Urinary bladder (tissue), 4 donors: ENCODE results near the gene CEACAM21. TPM values are rescaled to one million over a fixed set of nuclear protein-coding genes. Genes with fewer than 3 reads are reported as not detected.

Experiments used
- DNase-seq: peaks from one replicate; pipeline ENCODE4 v3.0.0-alpha.2; 2015; ENCODE audit errors: extremely low spot score
- H3K27ac ChIP-seq: one replicate; pipeline ENCODE4 v1.5.1; 2013; ENCODE audit warnings: low read depth, mild to moderate bottlenecking, moderate library complexity
- H3K36me3 ChIP-seq: one replicate; pipeline ENCODE4 v1.6.1; 2013; ENCODE audit warnings: mild to moderate bottlenecking, moderate library complexity; ENCODE audit not compliant: insufficient read depth
- H3K4me1 ChIP-seq: one replicate; pipeline ENCODE4 v1.6.1; 2013; ENCODE audit warnings: mild to moderate bottlenecking, moderate library complexity; ENCODE audit not compliant: insufficient read depth
- H3K4me3 ChIP-seq: one replicate; pipeline ENCODE4 v1.5.1; 2013; ENCODE audit warnings: low read depth, low read length
- WGBS: extraction: QIAGEN DNeasy Blood & Tissue Kit; methylation state at CpG from one replicate; pipeline ENCODE4 v1.1.7; 2013; 5-methylcytosine and 5-hydroxymethylcytosine counted together
- polyA plus RNA-seq: library from polyadenylated mRNA; stranded (reverse); fragments of 200-250 nt; gene quantifications from one replicate; pipeline ENCODE4 v1.2.3, GENCODE V29; 2013
- total RNA-seq: library from RNA; depleted of rRNA; stranded (reverse); fragments of >200 nt; gene quantifications from one replicate; pipeline ENCODE4 v1.2.3, GENCODE V29; 2014
- donor health status: healthy with polysubstance abuse.
- donor health status: healthy.

Gene CEACAM21
- total and polyA plus RNA-seq, 2 donors = 0.90 to 2.1 TPM

DNA sequence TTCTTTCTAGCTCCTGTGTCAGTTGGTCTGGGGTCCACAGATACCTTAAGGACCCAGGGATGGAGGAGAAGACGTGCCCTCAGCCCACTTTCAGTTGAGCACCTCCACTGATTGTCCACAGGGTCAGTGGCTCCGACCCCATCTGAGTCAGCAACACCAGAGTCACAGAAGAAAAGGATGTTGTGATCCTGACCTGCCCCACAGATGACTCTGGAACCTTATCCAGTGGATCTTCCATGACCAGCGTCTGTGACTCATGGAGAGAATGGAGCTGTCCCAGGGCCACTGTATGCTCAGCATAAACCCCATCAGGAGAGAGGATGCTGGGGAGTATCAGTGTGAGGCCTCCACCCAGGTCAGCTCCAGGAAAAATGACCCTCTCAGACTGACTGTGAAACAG, 28.9 kb downstream of the CEACAM21 start:
- Histone ChIP-seq H3K27ac (no peak overlapping the region), H3K36me3 (no peaks in the 10 kb centered on the region), H3K4me3 (no peak overlapping the region), H3K4me1 (no peaks in the 10 kb centered on the region)
- 42% methylated on average over 3 of the region's 3 CpGs for WGBS
- no peak for DNase-seq

DNA sequence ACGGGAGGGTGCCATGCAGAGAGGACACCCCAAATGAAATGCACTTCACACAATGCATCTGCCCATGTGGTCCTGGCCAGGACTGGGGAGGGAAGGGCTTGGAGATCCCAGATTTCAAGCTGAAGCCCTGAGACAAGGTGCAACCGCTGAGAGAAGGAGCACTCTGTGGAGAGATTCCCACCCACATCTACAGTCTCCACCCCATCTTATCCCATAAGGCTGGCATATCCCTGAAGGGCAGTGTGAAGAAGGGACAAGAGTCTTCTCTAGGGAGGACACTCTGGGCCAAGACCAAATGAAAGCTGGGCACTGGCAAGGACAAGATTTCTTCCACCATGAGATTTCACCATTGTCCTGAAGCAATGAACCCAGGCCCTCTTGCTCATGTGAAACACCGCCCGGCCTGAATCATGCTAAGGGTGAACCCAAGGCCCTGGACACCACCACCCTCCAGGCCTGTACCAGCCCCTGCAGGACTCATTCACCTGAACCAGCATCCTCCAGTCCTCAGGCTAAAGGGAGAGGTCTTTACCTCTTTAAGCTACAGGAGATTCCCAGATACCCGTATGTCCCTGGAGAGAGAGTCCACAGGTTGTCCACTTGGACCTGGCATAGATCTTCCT, 30.4 kb downstream of the CEACAM21 start:
- Histone ChIP-seq H3K36me3 (no peaks in the 10 kb centered on the region), H3K4me3 (no peak overlapping the region), H3K27ac (no peak overlapping the region), H3K4me1 (no peaks in the 10 kb centered on the region)
- no peak for DNase-seq
- WGBS = 81% methylated on average over 5 of the region's 5 CpGs

DNA sequence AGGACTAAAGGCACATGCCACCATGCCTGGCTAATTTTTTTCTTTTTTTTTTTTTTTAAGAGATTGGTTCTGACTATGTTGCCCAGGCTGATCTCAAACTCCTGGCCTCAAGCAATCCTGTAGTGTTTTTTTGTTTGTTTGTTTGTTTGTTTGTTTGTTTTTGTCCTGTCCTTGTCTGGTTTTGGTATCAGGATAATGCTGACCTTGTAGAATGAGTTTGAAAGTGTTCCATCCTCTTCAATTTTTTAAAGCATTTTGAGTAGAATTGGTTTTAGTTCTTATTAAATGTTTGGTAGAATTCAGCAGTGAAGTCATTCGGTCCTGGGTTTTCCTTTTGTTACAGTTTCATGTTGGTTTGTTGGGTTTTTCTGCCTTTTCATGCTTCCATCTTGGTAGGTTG, 31.7 kb downstream of the CEACAM21 start:
- H3K4me1 ChIP-seq = no peaks in the 10 kb centered on the region
- H3K36me3 ChIP-seq = no peaks in the 10 kb centered on the region
- 69% methylated on average over 1 of the region's 1 CpG for WGBS
- H3K4me3 ChIP-seq = no peak overlapping the region
- no peak for DNase-seq
- H3K27ac ChIP-seq = no peak overlapping the region

DNA sequence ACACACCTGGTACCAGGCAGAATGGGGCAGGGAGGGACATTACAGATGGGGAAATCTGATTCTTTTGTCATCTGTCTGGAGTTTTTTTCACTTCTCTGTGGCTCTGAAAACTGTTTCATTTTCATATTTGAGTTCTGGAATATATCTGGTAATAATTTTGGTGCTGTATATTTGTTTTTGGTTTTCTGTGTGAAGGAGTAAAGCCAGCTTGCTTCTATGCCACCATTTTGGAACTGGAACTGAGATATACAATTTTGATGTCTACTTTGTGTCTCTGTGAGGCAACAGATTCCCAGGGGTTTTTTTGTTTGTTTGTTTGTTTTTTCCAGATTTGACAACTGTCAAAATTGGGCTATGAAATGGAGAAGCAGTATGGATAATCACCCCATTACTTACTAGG, 34.8 kb downstream of the CEACAM21 start:
- no peak for DNase-seq
- H3K27ac ChIP-seq = no peak overlapping the region
- no peaks in the 10 kb centered on the region for H3K4me1 ChIP-seq
- H3K4me3 ChIP-seq = no peak overlapping the region
- H3K36me3 ChIP-seq = no peaks in the 10 kb centered on the region

DNA sequence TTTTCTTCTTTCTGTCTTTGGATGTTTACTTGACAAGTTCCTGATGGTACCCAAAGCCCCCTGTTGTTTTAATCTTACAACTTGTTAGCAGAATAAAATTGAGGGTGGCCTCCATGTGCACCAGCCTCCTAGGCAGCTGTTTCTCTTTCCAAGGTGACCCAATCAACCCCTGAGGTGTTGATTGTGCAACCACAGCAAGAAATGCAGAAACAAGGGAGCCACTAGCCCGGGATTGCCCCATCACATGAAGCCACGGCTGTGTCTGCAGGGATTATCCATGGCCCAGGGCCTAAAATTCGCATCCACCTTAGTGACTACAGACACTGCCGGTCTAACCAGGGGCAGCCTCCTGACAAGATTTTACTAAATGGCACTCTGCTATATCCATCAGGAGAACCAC, 36.5 kb downstream of the CEACAM21 start:
- DNase-seq = no peak

DNA sequence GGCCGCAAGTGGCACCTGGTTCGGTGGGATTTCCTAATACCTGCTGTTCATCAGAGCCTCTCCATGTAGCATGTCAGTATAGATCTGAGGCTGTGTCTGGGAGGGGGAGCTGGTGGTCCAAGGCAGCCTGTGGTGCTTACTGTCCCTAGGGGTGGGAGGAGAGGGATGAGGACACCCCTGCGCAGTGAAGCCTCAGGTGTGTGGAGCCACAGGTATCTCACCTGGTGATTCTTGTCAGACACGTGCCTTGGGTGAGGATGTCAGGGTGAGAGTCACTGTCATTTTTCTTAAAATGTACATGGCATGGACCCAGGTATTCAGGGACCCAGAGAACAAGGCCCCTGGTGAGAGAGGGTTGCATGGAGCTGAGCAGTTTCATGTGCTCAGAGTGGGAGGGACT, 39.2 kb downstream of the CEACAM21 start:
- H3K27ac ChIP-seq = no peak overlapping the region
- no peaks in the 10 kb centered on the region for H3K36me3 ChIP-seq
- H3K4me1 ChIP-seq = no peaks in the 10 kb centered on the region
- DNase-seq = no peak
- WGBS = 79% methylated on average over 4 of the region's 4 CpGs
- no peak overlapping the region for H3K4me3 ChIP-seq

More for the DNA sequence above, 36.5 kb downstream of the CEACAM21 start:
- no peak overlapping the region for H3K27ac ChIP-seq
- no peak overlapping the region for H3K4me3 ChIP-seq
- no peaks in the 10 kb centered on the region for H3K4me1 ChIP-seq
- H3K36me3 ChIP-seq = no peaks in the 10 kb centered on the region
- WGBS = 70% methylated on average over 4 of the region's 4 CpGs

DNA sequence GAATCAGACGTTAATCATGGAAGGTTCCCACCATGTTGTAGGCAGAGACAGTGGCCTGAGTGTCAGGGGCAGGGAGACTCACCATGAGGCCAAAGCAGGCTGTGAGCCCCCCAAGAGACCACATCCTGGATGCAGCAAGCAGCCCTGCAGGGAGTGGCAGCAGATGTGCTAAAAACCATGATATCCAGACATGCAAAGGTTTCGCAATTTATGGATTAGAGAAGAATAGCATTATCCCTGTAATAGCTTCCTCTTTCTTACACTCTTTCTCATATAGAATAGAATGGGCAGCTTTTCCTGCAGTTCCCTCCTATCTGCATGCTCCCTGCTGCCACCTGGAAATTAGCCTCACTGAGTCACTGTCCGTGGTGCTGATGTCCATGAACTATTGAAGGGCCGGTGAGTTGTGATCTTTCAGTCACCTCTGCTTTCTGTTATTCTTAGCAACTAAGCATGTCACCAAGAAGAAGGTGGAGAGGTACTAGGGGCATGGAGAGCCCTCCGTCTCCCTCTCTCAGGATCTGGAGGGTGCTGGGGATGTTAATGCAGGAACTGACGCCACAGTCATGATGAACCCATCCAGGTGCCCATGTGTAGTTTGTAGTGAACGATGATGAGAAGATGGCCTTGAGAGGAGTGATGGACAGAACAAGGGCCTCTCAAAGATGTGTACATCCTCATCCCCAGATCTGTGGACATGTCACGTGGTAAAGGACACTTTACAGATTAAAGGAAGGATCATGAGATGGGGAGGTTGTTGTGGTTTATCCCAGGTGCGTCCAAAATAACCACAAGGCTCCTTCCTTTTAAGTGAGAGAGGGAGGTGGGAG, 41.0 kb downstream of the CEACAM21 start:
- no peaks in the 10 kb centered on the region for H3K4me1 ChIP-seq
- WGBS = 42% methylated on average over 9 of the region's 9 CpGs
- no peak overlapping the region for H3K4me3 ChIP-seq
- no peak overlapping the region for H3K27ac ChIP-seq
- H3K36me3 ChIP-seq = no peaks in the 10 kb centered on the region
- no peak for DNase-seq

DNA sequence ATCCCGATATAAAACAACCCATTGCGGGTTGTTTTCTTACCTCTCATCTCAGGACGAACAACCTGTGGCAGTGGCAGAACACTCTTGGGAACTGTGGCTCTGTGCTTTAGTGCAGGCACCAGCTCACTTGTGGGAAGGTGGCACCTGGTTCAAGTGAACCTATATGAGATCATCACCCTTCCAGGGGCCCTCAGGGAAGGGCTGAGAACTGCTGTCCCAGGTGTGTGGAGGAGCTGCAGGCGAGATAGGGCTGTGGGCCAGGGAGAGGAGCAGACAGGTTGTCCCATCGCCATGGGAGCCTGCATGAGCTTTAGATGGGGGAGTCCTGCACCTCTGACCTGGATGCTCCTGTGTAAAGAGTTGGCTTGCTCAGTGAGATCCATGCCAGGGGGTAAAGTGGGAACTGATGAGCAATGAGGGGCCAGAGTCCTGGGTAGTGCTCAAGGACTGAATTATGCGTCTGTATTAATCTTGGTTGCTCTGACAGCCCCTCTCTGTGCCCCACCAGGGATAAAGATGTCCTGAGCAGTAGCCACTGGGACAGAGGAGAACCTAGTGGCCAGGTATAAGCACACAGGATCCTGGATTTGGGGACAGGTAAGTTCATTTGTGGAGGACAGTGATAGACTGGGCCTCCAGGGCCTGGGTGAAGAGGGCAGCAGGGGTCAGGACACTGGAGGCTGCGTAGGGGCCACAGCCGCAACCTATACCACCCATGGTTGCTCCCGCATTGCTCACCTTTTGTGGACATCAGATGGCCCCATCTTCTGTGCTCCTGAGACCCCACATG, 42.2 kb downstream of the CEACAM21 start:
- H3K27ac ChIP-seq = no peak overlapping the region
- no peak for DNase-seq
- no peak overlapping the region for H3K4me3 ChIP-seq
- WGBS = 80% methylated on average over 9 of the region's 9 CpGs
- H3K36me3 ChIP-seq = no peaks in the 10 kb centered on the region
- H3K4me1 ChIP-seq = no peaks in the 10 kb centered on the region

DNA sequence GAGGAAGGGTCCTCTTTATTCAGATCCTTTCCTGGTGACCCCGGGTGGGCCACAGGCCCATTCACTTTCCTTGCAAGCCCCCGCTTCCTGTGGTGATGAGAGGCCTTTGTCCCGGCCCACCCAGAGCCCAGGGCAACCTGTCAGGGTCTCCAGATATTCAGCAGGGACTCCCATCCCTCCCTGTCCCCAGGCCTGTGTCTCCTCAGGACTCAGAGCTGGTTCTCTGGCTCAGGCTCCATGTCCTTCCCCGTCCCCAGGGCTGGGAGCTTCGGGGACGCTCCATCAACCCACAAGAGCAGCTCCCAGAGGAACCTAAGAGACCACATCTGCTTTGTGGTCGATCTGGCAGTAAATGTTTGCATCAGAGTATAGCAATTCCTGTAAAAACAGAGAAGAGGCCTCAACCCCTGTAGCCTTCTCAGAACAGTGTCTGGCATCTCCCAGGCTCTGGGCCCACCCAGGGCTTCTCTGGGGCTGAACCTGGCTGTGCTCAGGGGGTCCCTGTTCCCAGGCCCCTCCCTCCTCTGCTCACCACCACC, 43.1 kb downstream of the CEACAM21 start:
- no peak overlapping the region for H3K4me3 ChIP-seq
- no peak overlapping the region for H3K27ac ChIP-seq
- no peaks in the 10 kb centered on the region for H3K36me3 ChIP-seq
- H3K4me1 ChIP-seq = no peaks in the 10 kb centered on the region
- WGBS = 40% methylated on average over 7 of the region's 7 CpGs
- no peak for DNase-seq

DNA sequence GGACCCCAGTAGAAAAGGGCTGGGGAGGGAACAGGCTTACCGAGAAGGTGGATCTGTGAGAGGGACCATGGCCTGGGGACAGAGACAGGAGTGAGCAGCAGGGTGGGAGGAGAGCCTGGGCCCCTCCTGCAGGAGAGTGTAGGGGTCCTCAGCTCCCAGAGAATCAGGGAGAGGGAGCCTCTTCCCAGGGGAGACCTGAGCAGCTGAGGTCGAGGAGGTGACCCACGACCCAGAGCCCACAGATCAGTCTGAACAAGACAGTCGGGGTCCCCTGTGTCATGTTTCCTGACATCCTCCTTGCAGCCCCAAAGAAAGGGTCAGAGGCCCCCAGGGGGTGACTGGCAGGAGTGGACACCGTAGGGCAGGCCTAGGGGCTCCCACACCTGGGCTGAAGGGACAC, 44.2 kb downstream of the CEACAM21 start:
- 67% methylated on average over 5 of the region's 5 CpGs for WGBS
- Histone ChIP-seq H3K36me3 (no peaks in the 10 kb centered on the region), H3K27ac (no peak overlapping the region), H3K4me1 (no peaks in the 10 kb centered on the region), H3K4me3 (no peak overlapping the region)
- no peak for DNase-seq

DNA sequence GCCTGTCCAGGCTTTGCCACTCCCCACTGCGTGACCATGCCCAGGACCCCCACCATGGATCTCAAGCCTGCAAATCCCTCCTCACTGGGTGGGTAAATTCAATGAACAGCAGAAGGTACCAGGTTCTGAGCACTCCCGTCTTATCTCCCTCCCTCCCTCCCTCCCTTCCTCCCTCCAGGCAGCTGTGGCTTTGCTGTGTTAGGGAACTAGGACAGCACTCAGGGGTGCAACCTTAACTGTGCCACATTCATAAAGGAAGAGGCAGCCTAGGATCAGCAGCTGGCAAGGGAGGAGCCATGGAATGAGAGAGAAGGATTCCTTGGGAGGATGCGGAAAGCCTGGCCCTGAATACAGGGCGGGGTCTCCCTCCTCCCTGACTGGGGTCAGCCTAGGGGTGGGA, 45.3 kb downstream of the CEACAM21 start:
- H3K27ac ChIP-seq = no peak overlapping the region
- WGBS = 53% methylated on average over 4 of the region's 4 CpGs
- no peak for DNase-seq
- H3K36me3 ChIP-seq = no peaks in the 10 kb centered on the region
- no peak overlapping the region for H3K4me3 ChIP-seq
- H3K4me1 ChIP-seq = no peaks in the 10 kb centered on the region

DNA sequence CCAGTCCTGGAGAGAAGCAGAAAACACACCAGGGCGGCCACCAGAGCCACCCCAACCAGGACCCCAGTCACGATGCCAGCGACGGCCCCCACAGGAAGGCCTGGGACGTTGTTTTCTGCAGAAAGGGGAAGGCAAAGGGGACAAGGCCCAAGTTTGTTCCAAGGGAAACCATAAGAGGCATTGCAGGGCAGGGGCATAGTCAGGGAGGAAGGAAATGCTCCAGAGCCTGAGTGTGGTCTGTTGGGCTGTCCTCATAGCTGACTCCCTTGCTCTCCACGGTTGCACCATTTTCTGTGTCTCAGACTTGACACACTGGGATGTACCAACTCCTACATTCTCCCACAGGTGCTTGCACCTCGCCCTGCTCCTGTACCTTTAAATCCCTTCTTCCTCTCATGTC, 45.7 kb downstream of the CEACAM21 start:
- no peak overlapping the region for H3K4me3 ChIP-seq
- H3K27ac ChIP-seq = no peak overlapping the region
- no peaks in the 10 kb centered on the region for H3K36me3 ChIP-seq
- H3K4me1 ChIP-seq = no peaks in the 10 kb centered on the region
- DNase-seq = no peak
- WGBS = 55% methylated on average over 7 of the region's 7 CpGs

DNA sequence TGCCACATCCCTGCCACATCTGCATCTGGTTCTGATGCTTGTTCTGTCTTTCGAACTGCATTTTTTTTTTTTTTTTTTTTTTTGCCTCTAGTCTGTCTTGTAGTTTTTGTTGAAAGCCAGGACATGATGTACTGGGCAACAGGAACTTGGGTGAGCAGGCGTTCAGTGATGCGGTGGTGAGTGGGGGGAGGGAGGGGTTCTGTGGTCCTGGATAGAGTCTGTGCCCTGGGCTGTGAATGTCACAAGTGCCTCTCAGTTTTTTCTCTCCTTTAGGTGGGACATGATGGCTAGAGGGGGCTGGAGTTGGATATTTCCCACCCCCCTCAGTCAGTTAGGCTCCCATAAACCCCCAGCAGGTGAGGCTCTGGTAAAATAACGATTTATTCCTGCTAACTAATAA, 47.4 kb downstream of the CEACAM21 start:
- H3K27ac ChIP-seq = no peak overlapping the region
- DNase-seq = no peak
- WGBS = 57% methylated on average over 4 of the region's 4 CpGs
- H3K36me3 ChIP-seq = no peaks in the 10 kb centered on the region
- no peak overlapping the region for H3K4me3 ChIP-seq
- H3K4me1 ChIP-seq = no peaks in the 10 kb centered on the region

DNA sequence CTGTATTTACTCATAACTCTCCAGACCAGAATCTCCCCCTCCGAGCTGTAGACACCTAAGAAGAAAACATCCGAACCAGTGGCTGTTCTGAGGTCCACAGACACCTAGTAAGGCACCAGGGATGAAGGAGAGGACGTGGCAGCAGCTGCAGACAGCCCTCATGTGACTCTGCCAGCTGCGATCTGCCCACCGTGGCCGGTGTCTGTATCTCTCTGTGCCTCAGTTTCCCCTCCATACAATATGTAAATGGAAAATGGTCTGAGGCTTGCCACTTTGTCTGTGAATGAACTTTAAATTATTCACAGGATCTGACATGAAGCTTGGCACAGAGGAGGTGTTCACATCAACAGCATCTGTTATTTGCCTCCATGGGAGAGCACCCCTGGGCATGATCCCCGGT, 48.5 kb downstream of the CEACAM21 start:
- Histone ChIP-seq H3K36me3 (no peaks in the 10 kb centered on the region), H3K27ac (no peak overlapping the region), H3K4me1 (no peaks in the 10 kb centered on the region), H3K4me3 (no peak overlapping the region)
- no peak for DNase-seq
- WGBS = 70% methylated on average over 7 of the region's 7 CpGs
